ENCODE measurements around the gene GSG1L. TPM values are rescaled to one million over a fixed set of nuclear protein-coding genes. Genes with fewer than 3 reads are reported as not detected.

The GSG1L gene
- total and polyA plus RNA-seq, 5 experiments from 2014 or later = not detected

GRCh38 chr16:27852116-27852515 lies 211.4 kb downstream of the GSG1L start:
- Mint-ChIP-seq H3K4me1 (no peaks in the 10 kb centered on the region), H3K27ac (no peak overlapping the region), H3K27me3 (peaks cover 17 to 67% (median 46%) of the 10 kb centered on the region in 5 donors), H3K36me3 (no peaks in the 10 kb centered on the region), H3K9me3 (peaks cover 0 to 1% (median 0%) of the 10 kb centered on the region in 9 donors), H3K4me3 (no peak overlapping the region)
- POLR2A ChIA-PET = no interaction called here
- DNase-seq (no peak), ATAC-seq (no peak)

GRCh38 chr16:27851586-27851985 lies 211.9 kb downstream of the GSG1L start:
- H3K27me3 Mint-ChIP-seq = peaks cover 20 to 70% (median 46%) of the 10 kb centered on the region in 5 donors
- POLR2A ChIA-PET = no interaction called here
- no peaks in the 10 kb centered on the region for H3K36me3 Mint-ChIP-seq
- ATAC-seq = no peak
- no peak overlapping the region for H3K27ac Mint-ChIP-seq
- H3K9me3 Mint-ChIP-seq = peaks cover 0 to 2% (median 0%) of the 10 kb centered on the region in 9 donors
- no peak for DNase-seq
- no peak overlapping the region for H3K4me3 Mint-ChIP-seq
- H3K4me1 Mint-ChIP-seq = no peaks in the 10 kb centered on the region

GRCh38 chr16:27849621-27850020 lies 213.9 kb downstream of the GSG1L start:
- POLR2A ChIA-PET = no interaction called here
- no peak for ATAC-seq
- Mint-ChIP-seq H3K27ac (no peak overlapping the region), H3K27me3 (peaks cover 23 to 89% (median 54%) of the 10 kb centered on the region in 5 donors), H3K4me3 (no peak overlapping the region), H3K36me3 (no peaks in the 10 kb centered on the region), H3K9me3 (peaks cover 0 to 2% (median 0%) of the 10 kb centered on the region in 9 donors), H3K4me1 (no peaks in the 10 kb centered on the region)
- DNase-seq = no peak

- Mint-ChIP-seq H3K9me3 (peaks cover 0 to 2% (median 0%) of the 10 kb centered on the region in 9 donors), H3K36me3 (no peaks in the 10 kb centered on the region), H3K27me3 (peaks cover 23 to 91% (median 44%) of the 10 kb centered on the region in 5 donors), H3K4me3 (no peak overlapping the region), H3K4me1 (no peaks in the 10 kb centered on the region), H3K27ac (no peak overlapping the region)
- POLR2A ChIA-PET = no interaction called here
- ATAC-seq (no peak), DNase-seq (no peak)
Observed at GRCh38 chr16:27847030-27847550, 216.4 kb downstream of the GSG1L start.

- H3K4me3 Mint-ChIP-seq = no peak overlapping the region
- POLR2A ChIA-PET = no interaction called here
- no peak for ATAC-seq
Observed at GRCh38 chr16:27844826-27845225, 218.7 kb downstream of the GSG1L start.

GRCh38 chr16:27843800-27844199 lies 219.7 kb downstream of the GSG1L start:
- H3K4me3 Mint-ChIP-seq = no peak overlapping the region
- DNase-seq (no peak), ATAC-seq (no peak)
- no peaks in the 10 kb centered on the region for H3K4me1 Mint-ChIP-seq
- POLR2A ChIA-PET = no interaction called here
- no peaks in the 10 kb centered on the region for H3K36me3 Mint-ChIP-seq
- H3K9me3 Mint-ChIP-seq = peaks cover 0 to 2% (median 0%) of the 10 kb centered on the region in 9 donors
- no peak overlapping the region for H3K27ac Mint-ChIP-seq
- peaks cover 11 to 61% (median 33%) of the 10 kb centered on the region in 5 donors for H3K27me3 Mint-ChIP-seq

More at GRCh38 chr16:27844826-27845225, 218.7 kb downstream of the GSG1L start:
- Mint-ChIP-seq H3K36me3 (no peaks in the 10 kb centered on the region), H3K4me1 (no peaks in the 10 kb centered on the region), H3K27ac (no peak overlapping the region), H3K27me3 (peaks cover 13 to 69% (median 30%) of the 10 kb centered on the region in 5 donors), H3K9me3 (peaks cover 0 to 2% (median 0%) of the 10 kb centered on the region in 9 donors)
- DNase-seq = no peak

GRCh38 chr16:27841911-27842310 lies 221.6 kb downstream of the GSG1L start:
- POLR2A ChIA-PET = no interaction called here
- H3K27me3 Mint-ChIP-seq = peaks cover 14 to 60% (median 23%) of the 10 kb centered on the region in 5 donors
- H3K9me3 Mint-ChIP-seq = peaks cover 0 to 8% (median 2%) of the 10 kb centered on the region in 9 donors
- H3K4me1 Mint-ChIP-seq = no peaks in the 10 kb centered on the region
- H3K36me3 Mint-ChIP-seq = peaks cover 0 to 8% (median 0%) of the 10 kb centered on the region in 3 donors
- H3K4me3 Mint-ChIP-seq = no peak overlapping the region
- DNase-seq (no peak), ATAC-seq (no peak)
- H3K27ac Mint-ChIP-seq = no peak overlapping the region

GRCh38 chr16:27841061-27841801 lies 222.3 kb downstream of the GSG1L start:
- Mint-ChIP-seq H3K27ac (no peak overlapping the region), H3K36me3 (peaks cover 0 to 15% (median 0%) of the 10 kb centered on the region in 3 donors), H3K9me3 (peaks cover 6 to 14% (median 8%) of the 10 kb centered on the region in 9 donors), H3K4me1 (no peaks in the 10 kb centered on the region), H3K27me3 (peaks cover 19 to 63% (median 30%) of the 10 kb centered on the region in 5 donors), H3K4me3 (no peak overlapping the region)
- ATAC-seq (no peak), DNase-seq (no peak)
- POLR2A ChIA-PET = no interaction called here

GRCh38 chr16:27840311-27841060 lies 223.0 kb downstream of the GSG1L start:
- H3K27me3 Mint-ChIP-seq = peaks cover 15 to 63% (median 26%) of the 10 kb centered on the region in 5 donors
- ATAC-seq = no peak
- H3K4me3 Mint-ChIP-seq = no peak overlapping the region
- H3K9me3 Mint-ChIP-seq = peaks cover 6 to 21% (median 8%) of the 10 kb centered on the region in 9 donors
- no peak for DNase-seq
- no peak overlapping the region for H3K27ac Mint-ChIP-seq
- POLR2A ChIA-PET = no interaction called here
- no peaks in the 10 kb centered on the region for H3K4me1 Mint-ChIP-seq
- H3K36me3 Mint-ChIP-seq = peaks cover 0 to 15% (median 0%) of the 10 kb centered on the region in 3 donors

- POLR2A ChIA-PET = no interaction called here
- H3K4me3 Mint-ChIP-seq = no peak overlapping the region
- H3K36me3 Mint-ChIP-seq = peaks cover 0 to 15% (median 0%) of the 10 kb centered on the region in 3 donors
- no peaks in the 10 kb centered on the region for H3K4me1 Mint-ChIP-seq
- DNase-seq = no peak
- H3K27me3 Mint-ChIP-seq = peaks cover 17 to 59% (median 21%) of the 10 kb centered on the region in 5 donors
- no peak for ATAC-seq
- H3K9me3 Mint-ChIP-seq = peaks cover 6 to 21% (median 8%) of the 10 kb centered on the region in 9 donors
- no peak overlapping the region for H3K27ac Mint-ChIP-seq
Observed at GRCh38 chr16:27839419-27839818, 224.1 kb downstream of the GSG1L start.

GRCh38 chr16:27838536-27839175 lies 224.9 kb downstream of the GSG1L start:
- peaks cover 6 to 21% (median 8%) of the 10 kb centered on the region in 9 donors for H3K9me3 Mint-ChIP-seq
- peaks cover 0 to 15% (median 0%) of the 10 kb centered on the region in 3 donors for H3K36me3 Mint-ChIP-seq
- DNase-seq (no peak), ATAC-seq (no peak)
- no peaks in the 10 kb centered on the region for H3K4me1 Mint-ChIP-seq
- H3K27ac Mint-ChIP-seq = no peak overlapping the region
- POLR2A ChIA-PET = no interaction called here
- peaks cover 17 to 51% (median 21%) of the 10 kb centered on the region in 5 donors for H3K27me3 Mint-ChIP-seq
- no peak overlapping the region for H3K4me3 Mint-ChIP-seq

- POLR2A ChIA-PET = no interaction called here
- Mint-ChIP-seq H3K4me3 (no peak overlapping the region), H3K9me3 (peaks cover 0 to 45% (median 18%) of the 10 kb centered on the region in 9 donors), H3K27me3 (peaks cover under 1 to 17% (median 5%) of the 10 kb centered on the region in 5 donors), H3K36me3 (peaks cover 0 to 10% (median 0%) of the 10 kb centered on the region in 3 donors), H3K27ac (no peak overlapping the region), H3K4me1 (no peaks in the 10 kb centered on the region)
- ATAC-seq (no peak), DNase-seq (peak in 1 of 10 donors; percentile 19)
Observed at GRCh38 chr16:27829975-27830374, 233.5 kb downstream of the GSG1L start.
